ENCODE measurements around the gene HDGFL1.

The HDGFL1 gene

DNA sequence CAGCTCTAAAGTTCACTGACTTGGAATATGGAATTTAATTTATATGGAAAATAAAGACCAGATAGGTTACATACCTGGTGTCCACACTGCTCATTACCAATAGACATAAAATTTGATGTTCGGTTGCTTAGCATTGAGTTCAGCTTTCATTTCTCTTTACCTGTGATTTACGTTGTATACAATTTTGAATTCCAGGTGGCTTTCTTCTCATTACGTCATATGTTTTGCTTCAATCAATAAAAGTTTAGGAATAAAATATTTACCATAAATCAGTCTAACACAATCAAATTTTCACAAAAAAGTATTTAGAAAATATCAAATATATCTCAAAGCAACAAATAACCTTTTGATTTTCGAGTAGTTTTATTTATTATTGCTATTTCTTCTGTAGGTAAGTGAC, 40.8 kb downstream of the HDGFL1 start:
- H3K9me3 Mint-ChIP-seq, result no peaks in the 10 kb centered on the region
- DNase-seq (ENCODE audit: low spot score), result no peak
- H3K27ac Mint-ChIP-seq, result no peak overlapping the region
- no peak overlapping the region for H3K4me3 Mint-ChIP-seq
- H3K4me1 Mint-ChIP-seq (ENCODE audit: low read depth), result no peaks in the 10 kb centered on the region
- no peaks in the 10 kb centered on the region for H3K36me3 Mint-ChIP-seq (ENCODE audit: low read depth)
- no peaks in the 10 kb centered on the region for H3K27me3 Mint-ChIP-seq (ENCODE audit: low read depth)

DNA sequence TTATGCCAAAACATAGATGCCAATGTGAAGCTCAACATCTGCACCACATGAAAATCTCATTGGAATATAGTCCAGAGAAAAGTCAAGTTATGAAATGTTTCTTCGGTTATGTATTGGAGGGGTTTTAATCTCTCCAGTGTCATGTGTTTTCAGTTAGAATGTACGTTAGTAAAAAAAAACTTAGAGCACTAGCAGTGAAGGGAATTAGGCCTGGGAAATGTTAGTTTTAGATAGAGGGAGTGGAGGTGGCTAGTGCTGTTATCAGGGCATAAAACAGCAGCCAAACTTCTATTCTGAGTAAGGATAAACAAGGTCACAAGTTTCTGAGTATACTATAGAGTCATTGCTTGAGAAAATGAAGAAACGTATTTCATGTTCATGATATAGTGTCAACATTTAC, 42.9 kb downstream of the HDGFL1 start:
- Mint-ChIP-seq H3K9me3 (no peaks in the 10 kb centered on the region), H3K4me3 (no peak overlapping the region), H3K4me1 (ENCODE audit: low read depth) (no peaks in the 10 kb centered on the region), H3K27me3 (ENCODE audit: low read depth) (no peaks in the 10 kb centered on the region), H3K36me3 (ENCODE audit: low read depth) (no peaks in the 10 kb centered on the region), H3K27ac (no peak overlapping the region)
- no peak for DNase-seq (ENCODE audit: low spot score)

DNA sequence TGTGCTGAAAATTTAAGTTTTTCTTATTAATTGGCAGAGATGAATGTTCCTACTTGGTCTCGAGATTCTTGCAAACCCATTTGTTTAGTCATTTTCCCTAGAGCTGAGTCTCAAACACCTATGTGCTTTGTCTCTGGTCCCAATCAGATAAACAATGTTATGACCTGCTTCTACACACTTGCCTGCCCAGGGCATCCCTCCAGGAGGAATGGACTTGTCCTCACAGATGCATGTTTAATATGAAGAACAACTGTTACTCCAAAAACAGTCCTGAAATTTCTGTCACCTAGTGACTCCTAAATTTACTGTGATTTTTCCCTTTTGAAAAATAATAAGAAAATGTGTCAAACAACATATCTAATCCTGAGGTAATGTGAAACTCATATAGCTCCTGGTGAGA, 43.7 kb downstream of the HDGFL1 start:
- Mint-ChIP-seq H3K27me3 (ENCODE audit: low read depth) (no peaks in the 10 kb centered on the region), H3K27ac (no peak overlapping the region), H3K4me3 (no peak overlapping the region), H3K36me3 (ENCODE audit: low read depth) (no peaks in the 10 kb centered on the region), H3K4me1 (ENCODE audit: low read depth) (no peaks in the 10 kb centered on the region), H3K9me3 (no peaks in the 10 kb centered on the region)
- no peak for DNase-seq (ENCODE audit: low spot score)

DNA sequence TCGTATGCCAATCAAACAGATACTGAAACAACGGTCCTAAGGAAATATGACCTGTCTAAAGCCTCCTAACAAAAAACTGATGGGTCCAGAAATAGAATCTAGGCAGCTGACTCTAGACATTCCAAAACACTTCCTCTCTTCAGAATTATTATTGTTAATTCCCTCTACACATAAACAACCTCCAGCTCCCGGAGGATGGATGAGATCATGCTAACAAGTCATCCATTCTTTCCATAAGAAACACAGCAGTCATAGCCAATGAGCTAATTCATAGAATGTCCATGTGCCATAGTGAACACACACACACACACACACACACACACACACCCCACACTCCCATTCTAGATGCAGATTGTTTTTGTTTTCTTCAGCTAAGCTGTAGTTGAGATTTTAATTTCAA, 44.3 kb downstream of the HDGFL1 start:
- Mint-ChIP-seq H3K36me3 (ENCODE audit: low read depth) (no peaks in the 10 kb centered on the region), H3K9me3 (no peaks in the 10 kb centered on the region), H3K4me1 (ENCODE audit: low read depth) (no peaks in the 10 kb centered on the region), H3K4me3 (no peak overlapping the region), H3K27me3 (ENCODE audit: low read depth) (no peaks in the 10 kb centered on the region), H3K27ac (no peak overlapping the region)
- DNase-seq (ENCODE audit: low spot score), result no peak

DNA sequence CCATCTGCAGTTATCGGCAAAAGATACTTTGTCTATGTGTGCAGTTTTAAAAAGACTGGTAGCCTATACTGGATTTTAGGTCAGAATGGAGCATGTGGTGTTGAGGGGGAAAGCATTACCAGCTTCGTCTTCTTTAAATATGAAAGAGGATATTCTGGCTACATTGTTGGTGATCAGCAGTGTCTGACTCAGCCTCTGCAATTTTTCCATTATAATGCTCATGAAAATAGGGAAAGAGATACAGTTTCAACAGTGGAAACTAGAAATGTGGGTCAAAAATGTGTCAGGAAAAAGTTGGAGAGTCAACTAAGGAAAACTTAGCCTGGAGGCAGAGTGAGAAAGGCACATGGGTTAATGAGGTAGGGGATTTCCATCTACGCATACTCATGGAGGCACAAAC, 45.2 kb downstream of the HDGFL1 start:
- H3K27ac Mint-ChIP-seq, result no peak overlapping the region
- no peak for DNase-seq (ENCODE audit: low spot score)
- no peaks in the 10 kb centered on the region for H3K36me3 Mint-ChIP-seq (ENCODE audit: low read depth)
- no peaks in the 10 kb centered on the region for H3K4me1 Mint-ChIP-seq (ENCODE audit: low read depth)
- H3K9me3 Mint-ChIP-seq, result no peaks in the 10 kb centered on the region
- no peak overlapping the region for H3K4me3 Mint-ChIP-seq
- H3K27me3 Mint-ChIP-seq (ENCODE audit: low read depth), result no peaks in the 10 kb centered on the region

DNA sequence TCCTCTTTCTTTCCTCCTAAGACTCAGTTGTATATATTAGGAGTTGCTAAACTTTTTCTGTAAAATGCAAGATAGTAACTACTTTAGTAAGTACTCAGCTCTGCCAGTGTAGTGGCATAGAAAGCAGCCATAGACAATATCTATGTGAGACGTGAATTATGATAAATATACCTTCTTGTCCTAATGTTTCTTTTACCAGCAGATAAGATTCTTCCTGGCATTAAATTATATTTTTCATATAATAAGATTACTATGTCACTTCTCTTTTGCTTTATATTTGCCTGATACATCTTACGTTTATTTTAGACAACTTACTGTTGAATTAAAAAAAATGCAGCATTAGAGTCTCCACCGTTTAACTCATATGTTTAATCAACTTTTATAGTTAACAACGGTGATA, 51.7 kb downstream of the HDGFL1 start:
- H3K9me3 Mint-ChIP-seq, result no peaks in the 10 kb centered on the region
- no peaks in the 10 kb centered on the region for H3K27me3 Mint-ChIP-seq (ENCODE audit: low read depth)
- H3K4me3 Mint-ChIP-seq, result no peak overlapping the region
- H3K4me1 Mint-ChIP-seq (ENCODE audit: low read depth), result no peaks in the 10 kb centered on the region
- DNase-seq (ENCODE audit: low spot score), result no peak
- no peaks in the 10 kb centered on the region for H3K36me3 Mint-ChIP-seq (ENCODE audit: low read depth)
- H3K27ac Mint-ChIP-seq, result no peak overlapping the region
